GM12892 (cell line): ENCODE results near the gene SLC22A5.

Experiments used
- POLR2A ChIP-seq: IDR thresholded peaks from 2 replicates; pipeline ENCODE4 v1.6.1; 2011; ENCODE audit warnings: low read depth, low read length, control low read depth
- POLR2AphosphoS5 ChIP-seq: IDR thresholded peaks from 2 replicates; pipeline ENCODE4 v1.6.1; 2011; ENCODE audit warnings: low read depth, low read length, control low read depth
- TAF1 ChIP-seq: IDR thresholded peaks from 2 replicates; pipeline ENCODE4 v1.6.1; 2011; ENCODE audit warnings: low read depth, mild to moderate bottlenecking, control low read depth, low read length, borderline replicate concordance

- TF ChIP-seq POLR2A (no peak), POLR2AphosphoS5 (no peak), TAF1 (no peak)
Measured at GRCh38 chr5:132325691-132326090, 43.8 kb upstream of the SLC22A5 start.
